HUDEP-2 (cell line): ENCODE results near the gene CKS2.
"Not testable (repeated sequence)": the region's sequence is repeated elsewhere in the genome, so short reads cannot be mapped to it uniquely, and the experiment has no call there.

Source experiments
- DNase-seq, 76 experiments: peaks; one replicate each; lab custom pipeline; 2025; ENCODE audit not compliant: unreplicated experiment in 76 of 76; lab: John Stamatoyannopoulos, UW

CKS2 gene

GRCh38 chr9:89309608-89310474, 1.2 kb upstream of the CKS2 start:
- DNase-seq: peak in 32 of 76 experiments; percentile 7 to 65 (median 28)

GRCh38 chr9:89311346-89312221, 589 bp downstream of the CKS2 start:
- DNase-seq: peak in 4 of 76 experiments; percentile 31 to 42 (median 37)

- DNase-seq: peak in 50 of 76 experiments; percentile 4 to 72 (median 41)
Measured at GRCh38 chr9:89312222-89312571, 1.2 kb downstream of the CKS2 start.

- no peak for DNase-seq
Measured at GRCh38 chr9:89313842-89314241, 2.8 kb downstream of the CKS2 start.

- DNase-seq: no peak
Measured at GRCh38 chr9:89314955-89315354, 4.0 kb downstream of the CKS2 start.

- DNase-seq: no peak
Measured at GRCh38 chr9:89315482-89315881, 4.5 kb downstream of the CKS2 start.

GRCh38 chr9:89317282-89317681, 6.3 kb downstream of the CKS2 start:
- DNase-seq: peak in 2 of 76 experiments; percentile 5 to 21

- DNase-seq: peak; percentile 60 to 97 (median 92)
Measured at GRCh38 chr9:89318123-89319014, 7.4 kb downstream of the CKS2 start, which contains the start of gene SECISBP2. SECISBP2 (plus strand) TSS chr9:89318500; CDS start chr9:89318577, 77 bp downstream.

GRCh38 chr9:89319015-89319905, 8.3 kb downstream of the CKS2 start:
- DNase-seq: peak in 6 of 76 experiments; percentile 2 to 20 (median 12)

- no peak for DNase-seq
Measured at GRCh38 chr9:89323390-89323789, 12.4 kb downstream of the CKS2 start.

- DNase-seq: no peak
Measured at GRCh38 chr9:89325733-89326132, 14.7 kb downstream of the CKS2 start.

- DNase-seq: no peak
Measured at GRCh38 chr9:89328064-89328463, 17.1 kb downstream of the CKS2 start.

- DNase-seq: no peak
Measured at GRCh38 chr9:89329917-89330316, 18.9 kb downstream of the CKS2 start.

GRCh38 chr9:89330513-89330912, 19.5 kb downstream of the CKS2 start:
- DNase-seq: no peak

GRCh38 chr9:89339807-89340206, 28.8 kb downstream of the CKS2 start:
- DNase-seq: no peak

GRCh38 chr9:89340332-89340731, 29.3 kb downstream of the CKS2 start:
- no peak for DNase-seq

- DNase-seq: peak in 1 of 76 experiments; percentile 1
Measured at GRCh38 chr9:89342213-89342612, 31.2 kb downstream of the CKS2 start.

GRCh38 chr9:89342948-89343347, 32.0 kb downstream of the CKS2 start:
- no peak for DNase-seq

GRCh38 chr9:89343812-89344211, 32.8 kb downstream of the CKS2 start:
- DNase-seq: not testable (repeated sequence)
